ENCODE results near the gene COL4A2.
"Not testable (repeated sequence)": the region's sequence is repeated elsewhere in the genome, so short reads cannot be mapped to it uniquely, and the experiment has no call there.

COL4A2 gene

DNA sequence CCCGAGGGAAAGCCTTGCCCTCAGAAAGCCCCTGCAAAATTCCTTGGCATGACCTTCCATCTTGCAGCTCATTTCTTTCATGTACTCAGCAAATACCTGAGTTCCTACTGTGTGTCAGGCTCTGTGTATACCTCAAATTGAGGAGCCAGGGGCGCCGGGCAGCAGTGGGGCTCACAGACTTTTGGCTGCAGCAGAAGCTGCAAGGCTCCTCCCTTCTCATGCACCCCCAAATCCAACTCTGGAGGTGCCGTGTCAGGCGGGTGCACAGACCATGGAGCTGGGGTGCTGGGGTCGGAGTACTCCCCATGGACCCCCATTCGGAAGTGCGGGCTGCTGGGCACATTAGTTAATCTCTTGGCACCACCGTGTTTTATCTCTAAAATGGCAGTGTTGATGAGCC, 72.3 kb downstream of the COL4A2 start:
- H3K36me3 Mint-ChIP-seq (ENCODE audit: low read depth) = no peaks in the 10 kb centered on the region
- ATAC-seq (no peak), DNase-seq (no peak)
- no peak overlapping the region for H3K4me3 Mint-ChIP-seq
- no peak overlapping the region for H3K27ac Mint-ChIP-seq
- H3K27me3 Mint-ChIP-seq = peaks cover 29% of the 10 kb centered on the region
- H3K4me1 Mint-ChIP-seq = no peaks in the 10 kb centered on the region
- H3K9me3 Mint-ChIP-seq = peaks cover 11% of the 10 kb centered on the region

DNA sequence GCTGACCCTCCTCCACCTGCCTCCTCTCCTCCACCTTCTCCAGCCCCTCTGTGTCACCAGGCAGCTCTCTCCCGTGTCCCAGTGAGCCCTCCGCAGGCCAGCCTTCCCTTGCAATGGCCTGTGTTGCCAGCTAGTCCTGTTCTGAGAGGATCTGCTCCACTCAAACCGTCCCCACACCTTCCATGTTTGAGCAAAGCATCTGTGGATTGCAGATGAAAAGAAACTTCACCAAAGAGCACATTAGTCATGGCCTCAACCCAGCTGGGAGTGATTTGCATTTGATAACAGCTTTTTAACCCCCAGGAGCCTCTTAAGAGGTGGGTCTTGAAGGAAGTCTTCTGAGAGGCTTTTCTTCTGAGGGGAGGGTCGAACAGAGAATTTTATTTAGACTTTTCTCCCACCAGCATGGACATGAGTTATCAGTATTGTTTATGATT, 72.8 kb downstream of the COL4A2 start:
- Mint-ChIP-seq H3K36me3 (ENCODE audit: low read depth) (no peaks in the 10 kb centered on the region), H3K9me3 (peaks cover 14% of the 10 kb centered on the region), H3K4me3 (no peak overlapping the region), H3K27me3 (peaks cover 24% of the 10 kb centered on the region), H3K4me1 (no peaks in the 10 kb centered on the region), H3K27ac (no peak overlapping the region)
- no peak for DNase-seq
- no peak for ATAC-seq

DNA sequence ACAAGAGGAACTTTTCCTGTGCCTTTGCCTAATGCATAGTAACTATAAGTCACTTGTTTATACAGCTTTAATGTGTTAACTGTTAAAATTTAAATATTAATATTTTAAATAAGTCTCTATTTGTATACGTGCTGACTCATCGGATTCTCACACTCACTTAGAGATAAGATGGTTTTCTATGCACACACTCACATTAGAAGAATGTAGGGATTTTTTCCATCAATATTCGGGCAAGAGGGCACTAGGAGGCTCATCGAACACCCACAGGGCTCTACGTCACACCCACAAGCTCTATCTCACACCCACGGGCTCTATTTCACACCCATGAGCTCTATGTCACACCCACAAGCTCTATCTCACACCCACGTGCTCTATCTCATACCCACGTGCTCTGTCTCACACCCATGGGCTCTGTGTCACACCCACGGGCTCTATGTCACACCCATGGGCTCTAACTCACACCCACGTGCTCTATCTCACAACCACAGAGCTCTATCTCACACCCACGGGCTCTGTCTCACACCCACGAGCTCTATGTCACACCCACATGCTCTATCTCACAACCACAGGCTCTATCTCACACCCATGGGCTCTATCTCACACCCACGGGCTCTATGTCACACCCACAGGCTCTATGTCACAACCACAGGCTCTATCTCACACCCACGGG, 73.4 kb downstream of the COL4A2 start:
- ATAC-seq (no peak), DNase-seq (no peak)
- peaks cover 14% of the 10 kb centered on the region for H3K9me3 Mint-ChIP-seq
- H3K4me3 Mint-ChIP-seq = no peak overlapping the region
- no peaks in the 10 kb centered on the region for H3K36me3 Mint-ChIP-seq (ENCODE audit: low read depth)
- no peak overlapping the region for H3K27ac Mint-ChIP-seq
- H3K27me3 Mint-ChIP-seq = peaks cover 20% of the 10 kb centered on the region
- no peaks in the 10 kb centered on the region for H3K4me1 Mint-ChIP-seq

DNA sequence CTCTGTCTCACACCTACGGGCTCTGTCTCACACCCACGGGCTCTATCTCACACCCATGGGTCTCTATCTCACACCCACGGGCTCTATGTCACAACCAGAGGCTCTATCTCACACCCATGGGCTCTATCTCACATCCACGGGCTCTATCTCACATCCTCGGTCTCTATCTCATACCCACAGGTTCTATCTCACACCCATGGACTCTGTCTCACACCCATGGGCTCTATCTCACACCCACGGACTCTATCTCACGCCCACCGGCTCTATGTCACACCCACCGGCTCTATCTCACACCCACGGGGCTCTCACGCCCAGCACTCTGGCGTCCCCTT, 73.9 kb downstream of the COL4A2 start:
- Mint-ChIP-seq H3K4me3 (no peak overlapping the region), H3K27ac (no peak overlapping the region), H3K27me3 (peaks cover 15% of the 10 kb centered on the region), H3K9me3 (peaks cover 14% of the 10 kb centered on the region), H3K36me3 (ENCODE audit: low read depth) (no peaks in the 10 kb centered on the region), H3K4me1 (no peaks in the 10 kb centered on the region)
- ATAC-seq = no peak
- no peak for DNase-seq

DNA sequence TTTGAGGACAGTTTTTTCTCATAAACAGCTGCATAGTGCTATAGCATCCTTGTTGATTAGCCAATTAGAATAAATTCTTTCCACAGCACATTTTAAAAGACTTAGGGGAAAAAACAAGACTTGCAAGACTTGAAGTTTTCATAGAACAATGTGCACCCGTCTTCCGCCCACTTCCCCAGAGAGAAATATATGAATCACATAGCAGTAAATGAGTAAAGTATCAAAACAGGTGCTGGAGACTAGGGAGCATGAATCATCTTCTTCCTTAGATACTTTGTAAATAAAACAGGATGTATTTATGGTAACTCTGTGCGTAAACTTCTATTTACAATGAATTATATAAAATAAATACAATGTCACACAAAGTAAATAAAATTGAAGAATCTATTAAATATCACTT, 75.1 kb downstream of the COL4A2 start:
- no peak for DNase-seq
- Mint-ChIP-seq H3K4me1 (no peaks in the 10 kb centered on the region), H3K4me3 (no peak overlapping the region), H3K27me3 (peaks cover 13% of the 10 kb centered on the region), H3K36me3 (ENCODE audit: low read depth) (no peaks in the 10 kb centered on the region), H3K9me3 (peaks cover 14% of the 10 kb centered on the region), H3K27ac (no peak overlapping the region)
- ATAC-seq = no peak

DNA sequence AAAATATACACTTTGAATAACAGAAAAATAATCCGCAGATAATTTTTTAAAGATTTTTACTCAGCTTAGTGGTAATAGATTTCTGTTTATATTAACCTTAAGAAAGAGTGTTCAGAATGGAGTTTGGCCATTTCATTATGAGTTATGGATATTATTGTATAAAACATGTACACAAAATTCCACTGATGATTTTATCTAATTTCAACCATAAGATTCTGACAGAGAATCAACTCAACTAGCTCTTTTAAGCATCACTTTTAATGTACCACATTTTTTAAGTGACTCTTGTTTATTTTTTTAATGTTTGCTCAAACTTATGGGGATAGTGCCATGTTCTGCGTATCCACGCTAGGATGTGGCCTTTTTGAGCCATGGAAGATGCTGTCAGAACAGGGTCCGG, 75.7 kb downstream of the COL4A2 start:
- Mint-ChIP-seq H3K4me3 (no peak overlapping the region), H3K4me1 (peaks cover 2% of the 10 kb centered on the region), H3K27me3 (peaks cover 14% of the 10 kb centered on the region), H3K27ac (no peak overlapping the region), H3K9me3 (peaks cover 14% of the 10 kb centered on the region), H3K36me3 (ENCODE audit: low read depth) (no peaks in the 10 kb centered on the region)
- ATAC-seq (no peak), DNase-seq (no peak)

DNA sequence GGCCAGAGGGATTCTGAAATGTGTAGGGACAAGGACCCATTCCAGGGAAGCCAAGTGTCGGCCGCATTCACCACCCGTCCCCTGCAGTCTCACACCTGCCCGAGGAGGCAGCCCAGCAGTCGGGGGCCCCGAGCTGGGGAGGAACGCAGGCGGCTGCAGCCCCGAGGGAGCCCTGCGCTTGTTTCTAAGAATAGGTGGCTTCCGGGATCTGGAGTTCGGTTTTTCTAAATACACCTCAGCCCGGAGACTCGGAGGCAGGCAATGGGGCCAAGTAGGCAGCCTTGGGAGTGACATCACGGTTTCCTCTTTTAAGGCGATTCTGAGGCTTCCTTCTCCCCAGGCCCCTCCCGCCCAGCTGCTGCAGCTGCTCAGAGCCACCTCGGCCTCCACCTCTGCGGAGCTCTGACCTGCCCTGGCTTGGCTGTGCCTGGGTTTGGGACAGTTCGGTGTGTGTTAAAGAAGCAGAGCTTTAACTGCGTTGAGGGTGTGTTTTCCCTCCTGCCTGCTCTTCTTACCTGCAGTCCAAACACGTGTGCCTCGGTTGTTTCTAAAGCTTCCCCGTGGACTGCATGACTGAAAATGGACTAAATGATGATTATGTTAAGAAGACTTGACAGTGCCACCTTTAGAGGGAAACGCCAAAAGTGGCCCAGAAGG, 80.5 kb downstream of the COL4A2 start:
- Mint-ChIP-seq H3K27me3 (peaks cover 33% of the 10 kb centered on the region), H3K4me3 (no peak overlapping the region), H3K9me3 (peaks cover 3% of the 10 kb centered on the region), H3K4me1 (peaks cover 2% of the 10 kb centered on the region), H3K36me3 (ENCODE audit: low read depth) (no peaks in the 10 kb centered on the region), H3K27ac (no peak overlapping the region)
- ATAC-seq = peak; percentile 28
- DNase-seq = no peak

DNA sequence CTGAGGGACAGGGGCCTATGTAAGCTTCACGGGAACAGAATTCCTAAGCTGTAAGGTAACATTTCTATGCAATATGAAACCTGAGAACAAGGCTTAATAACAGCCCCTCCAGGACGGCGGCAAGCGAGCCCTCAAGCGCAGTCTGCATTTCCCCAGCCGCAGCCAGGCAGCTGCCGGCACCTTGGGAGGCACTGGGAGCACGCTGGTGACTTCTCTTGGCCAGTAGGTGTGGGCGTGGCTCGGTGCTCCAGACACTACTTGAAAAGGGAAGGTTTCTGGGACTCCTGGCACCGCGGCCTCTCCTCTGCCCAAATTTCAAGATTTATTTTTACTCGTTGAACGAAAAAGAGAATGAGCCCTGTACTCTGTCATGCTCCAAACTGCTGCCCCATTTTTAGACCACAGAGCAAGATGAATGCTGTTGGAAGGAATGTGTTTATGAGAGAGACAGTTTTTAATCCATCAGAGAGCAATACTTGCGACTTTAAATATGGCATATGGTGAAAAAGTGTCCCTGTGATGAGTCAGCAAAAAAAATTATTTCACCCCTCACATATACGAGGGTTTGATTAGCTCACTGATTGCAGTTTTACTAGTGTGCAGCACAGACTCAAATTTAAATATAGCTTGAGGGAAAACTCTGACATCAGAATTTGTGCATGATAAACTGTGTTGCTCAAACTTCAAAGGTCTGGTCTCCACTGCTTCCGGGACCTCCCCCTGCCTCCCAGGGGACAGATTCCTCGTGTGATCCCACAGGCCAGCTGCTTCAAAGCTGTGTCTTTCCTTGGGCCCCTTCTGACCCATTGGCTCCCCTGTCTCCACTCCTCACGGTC, 81.2 kb downstream of the COL4A2 start:
- Mint-ChIP-seq H3K9me3 (peaks cover 3% of the 10 kb centered on the region), H3K27me3 (peaks cover 37% of the 10 kb centered on the region), H3K36me3 (ENCODE audit: low read depth) (no peaks in the 10 kb centered on the region), H3K4me1 (peaks cover 2% of the 10 kb centered on the region), H3K27ac (no peak overlapping the region), H3K4me3 (no peak overlapping the region)
- no peak for ATAC-seq
- no peak for DNase-seq

DNA sequence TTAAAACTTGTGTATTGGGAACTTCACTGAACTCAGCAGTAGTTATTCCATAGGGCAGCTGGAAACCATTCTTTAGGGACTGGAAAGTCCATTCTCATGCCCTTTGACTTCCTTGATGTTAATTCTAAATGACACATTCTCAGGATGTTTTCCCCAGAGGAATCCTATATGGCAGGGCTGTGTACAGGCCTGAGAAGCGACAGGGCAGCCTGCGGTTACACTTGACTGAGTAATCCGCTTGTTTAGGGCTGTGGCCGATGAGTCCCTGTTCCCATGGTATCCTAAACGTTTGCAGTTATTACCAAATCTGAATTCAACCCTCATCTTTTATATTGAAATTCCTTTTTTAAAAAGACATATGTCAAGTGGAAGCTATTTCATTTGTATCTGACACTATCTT, 83.5 kb downstream of the COL4A2 start:
- H3K36me3 Mint-ChIP-seq (ENCODE audit: low read depth) = no peaks in the 10 kb centered on the region
- ATAC-seq = no peak
- peaks cover 2% of the 10 kb centered on the region for H3K4me1 Mint-ChIP-seq
- no peak overlapping the region for H3K27ac Mint-ChIP-seq
- H3K4me3 Mint-ChIP-seq = no peak overlapping the region
- no peaks in the 10 kb centered on the region for H3K9me3 Mint-ChIP-seq
- no peak for DNase-seq
- peaks cover 49% of the 10 kb centered on the region for H3K27me3 Mint-ChIP-seq

DNA sequence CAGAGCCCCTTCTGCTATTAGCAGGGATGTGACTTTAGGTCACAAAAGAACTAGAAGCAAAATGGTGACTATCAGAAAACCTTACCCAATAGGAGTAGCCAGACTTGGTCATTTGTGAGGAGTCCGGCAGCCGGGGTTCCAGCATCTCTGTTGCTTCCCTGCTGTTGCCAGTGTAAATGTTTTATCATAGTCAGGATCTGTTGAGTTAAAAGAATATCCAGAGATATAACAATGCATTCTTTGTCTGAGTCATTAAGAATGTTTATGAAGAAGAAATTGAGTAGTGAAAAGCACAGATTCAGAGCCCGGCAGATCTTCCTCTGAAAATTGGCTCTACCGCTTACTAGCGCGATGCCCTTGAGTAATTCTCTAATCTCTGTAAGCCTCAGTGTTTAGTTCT, 84.2 kb downstream of the COL4A2 start:
- Mint-ChIP-seq H3K27me3 (peaks cover 54% of the 10 kb centered on the region), H3K4me3 (no peak overlapping the region), H3K9me3 (no peaks in the 10 kb centered on the region), H3K4me1 (peaks cover 2% of the 10 kb centered on the region), H3K36me3 (ENCODE audit: low read depth) (no peaks in the 10 kb centered on the region), H3K27ac (no peak overlapping the region)
- ATAC-seq (no peak), DNase-seq (no peak)

DNA sequence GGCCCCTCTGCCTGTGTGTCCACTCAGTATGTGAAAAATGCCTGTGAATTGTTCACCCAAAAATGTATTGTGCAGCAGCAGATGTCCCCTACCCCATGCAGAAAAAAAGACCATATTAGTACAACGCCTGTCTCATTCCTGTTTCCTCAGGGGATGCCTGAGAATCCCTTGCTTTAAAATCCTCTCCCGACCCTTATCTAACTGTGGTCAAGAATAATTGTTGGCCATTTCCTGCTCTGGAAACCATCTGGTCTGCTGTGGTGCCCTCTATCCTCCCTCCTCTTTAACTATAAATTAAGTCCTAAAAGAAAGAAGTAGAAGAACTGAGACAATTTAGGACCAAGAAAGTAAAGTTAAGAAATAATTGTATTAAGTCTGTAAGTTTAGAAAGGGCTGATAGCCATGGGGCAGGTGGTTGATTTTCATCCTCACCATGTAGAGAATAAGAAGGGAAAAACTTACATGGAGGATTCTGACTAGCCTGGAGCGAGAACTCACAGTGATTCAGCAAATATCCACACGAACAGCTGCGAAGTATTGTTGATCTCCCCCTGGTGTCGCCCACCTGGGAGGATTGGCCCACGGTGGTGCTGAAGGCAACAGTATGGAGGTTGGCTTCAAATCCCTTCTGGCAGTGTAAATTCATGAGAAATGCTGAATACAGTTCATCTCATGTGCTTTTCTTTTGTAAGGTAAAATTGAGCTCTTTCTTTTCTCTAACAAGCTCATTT, 85.6 kb downstream of the COL4A2 start:
- peaks cover 68% of the 10 kb centered on the region for H3K27me3 Mint-ChIP-seq
- no peak overlapping the region for H3K27ac Mint-ChIP-seq
- no peaks in the 10 kb centered on the region for H3K9me3 Mint-ChIP-seq
- H3K36me3 Mint-ChIP-seq (ENCODE audit: low read depth) = no peaks in the 10 kb centered on the region
- no peak overlapping the region for H3K4me3 Mint-ChIP-seq
- DNase-seq (no peak), ATAC-seq (no peak)
- peaks cover 2% of the 10 kb centered on the region for H3K4me1 Mint-ChIP-seq

DNA sequence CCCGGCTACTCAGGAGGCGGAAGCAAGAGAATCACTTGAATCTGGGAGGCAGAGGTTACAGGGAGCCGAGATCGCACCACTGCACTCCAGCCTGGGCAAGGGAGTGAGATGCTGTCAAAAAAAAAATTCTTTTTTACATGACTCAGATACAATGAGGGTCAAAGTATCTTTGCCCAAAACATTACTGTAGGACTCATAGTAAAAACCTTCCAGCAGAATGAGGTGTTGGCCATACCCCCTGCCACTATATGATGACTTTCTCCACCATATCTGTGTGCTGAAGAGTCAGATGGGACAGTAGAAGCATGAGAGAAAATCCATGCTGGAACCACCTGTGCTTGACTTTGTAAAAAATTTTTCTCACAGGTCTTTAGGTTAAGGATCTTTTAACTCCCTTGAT, 86.7 kb downstream of the COL4A2 start:
- no peaks in the 10 kb centered on the region for H3K36me3 Mint-ChIP-seq (ENCODE audit: low read depth)
- DNase-seq = no peak
- H3K4me1 Mint-ChIP-seq = no peaks in the 10 kb centered on the region
- peaks cover 68% of the 10 kb centered on the region for H3K27me3 Mint-ChIP-seq
- ATAC-seq = no peak
- no peak overlapping the region for H3K27ac Mint-ChIP-seq
- no peak overlapping the region for H3K4me3 Mint-ChIP-seq
- no peaks in the 10 kb centered on the region for H3K9me3 Mint-ChIP-seq

DNA sequence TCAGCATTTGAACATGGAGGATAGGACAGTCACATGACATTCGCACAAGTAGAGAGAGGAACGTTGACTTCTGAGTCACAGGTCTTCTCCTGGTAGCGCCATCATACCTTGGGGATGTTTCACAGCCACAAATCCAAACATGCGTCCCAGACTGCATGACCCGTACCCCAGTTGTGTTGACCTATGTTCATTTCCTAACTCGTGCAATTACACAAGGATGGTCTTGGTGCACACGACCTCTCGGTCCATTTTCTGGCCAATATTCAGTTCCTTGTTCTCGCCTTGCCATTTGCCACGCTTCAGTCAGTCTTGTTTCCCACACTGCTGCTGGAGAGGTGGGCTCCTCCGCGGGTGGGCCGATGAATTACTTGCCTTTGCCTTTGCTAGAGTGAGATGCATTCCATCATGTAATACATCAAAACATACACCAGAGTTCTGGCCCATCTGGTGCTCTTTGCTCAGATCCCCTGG, 87.3 kb downstream of the COL4A2 start:
- Mint-ChIP-seq H3K27ac (no peak overlapping the region), H3K27me3 (peaks cover 66% of the 10 kb centered on the region), H3K9me3 (no peaks in the 10 kb centered on the region), H3K4me3 (no peak overlapping the region), H3K4me1 (no peaks in the 10 kb centered on the region), H3K36me3 (ENCODE audit: low read depth) (no peaks in the 10 kb centered on the region)
- ATAC-seq = no peak
- no peak for DNase-seq

DNA sequence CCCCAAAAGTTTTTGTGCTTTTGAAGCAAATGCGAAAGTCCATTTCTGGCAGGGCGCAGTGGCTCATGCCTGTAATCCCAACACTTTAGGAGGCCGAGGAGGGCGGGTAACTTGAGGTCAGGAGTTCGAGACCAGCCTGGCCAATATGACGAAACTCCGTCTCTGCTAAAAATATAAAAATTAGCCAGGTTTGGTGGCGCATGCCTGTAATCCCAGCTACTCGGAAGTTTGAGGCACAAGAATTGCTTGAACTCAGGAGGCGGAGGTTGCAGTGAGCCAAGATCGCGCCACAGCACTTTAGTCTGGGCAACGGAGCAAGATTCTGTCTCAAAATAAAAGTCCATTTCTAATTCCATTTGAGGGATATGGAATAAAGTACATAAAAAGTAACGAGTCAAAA, 88.5 kb downstream of the COL4A2 start:
- H3K36me3 Mint-ChIP-seq (ENCODE audit: low read depth); H3K4me1 Mint-ChIP-seq; H3K9me3 Mint-ChIP-seq; DNase-seq; H3K27ac Mint-ChIP-seq; H3K4me3 Mint-ChIP-seq; ATAC-seq: not testable (repeated sequence)
- peaks cover 75% of the 10 kb centered on the region for H3K27me3 Mint-ChIP-seq

Data from activated naive CD8-positive, alpha-beta T cell treated with anti-CD3 and anti-CD28 coated beads, Interleukin-2, amount 50 U/mL, for 24 hours (primary cell).